TTC549 (cell line): Measurements from ENCODE around the gene GSE1.

Experiments
- FAIRE-seq: peaks from 2 replicates; lab custom pipeline; 2012; peaks lifted over from hg19 to GRCh38; lab: Jason Lieb, UNC

The GSE1 gene

DNA sequence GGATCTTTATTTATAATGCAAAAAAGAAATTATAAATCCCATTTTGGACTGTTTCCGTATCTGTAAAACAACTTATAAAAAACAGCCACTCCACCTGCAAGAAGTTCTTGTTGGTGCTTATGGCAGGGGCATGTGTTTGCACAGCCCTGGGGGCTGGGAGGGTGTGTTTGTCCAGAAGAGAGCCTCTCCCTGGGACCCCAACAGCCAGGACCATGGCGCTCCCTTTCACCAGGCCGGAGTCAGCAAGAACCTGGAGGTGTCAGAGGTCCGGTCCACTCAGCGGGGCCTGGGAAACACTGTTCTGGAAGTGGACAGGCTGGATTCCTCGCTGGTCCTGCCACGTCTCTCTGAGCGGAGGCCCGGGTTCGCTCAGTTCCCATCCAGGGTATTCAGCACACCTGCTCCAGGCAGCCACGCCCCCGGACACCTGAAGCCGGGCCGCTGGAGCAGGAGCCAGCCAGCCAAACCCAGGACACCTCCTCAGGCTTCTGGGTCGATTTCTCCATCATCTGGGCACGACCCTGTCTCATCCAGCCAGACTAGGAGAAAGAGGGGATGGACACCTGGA is 94.5 kb downstream of the GSE1 start:
- FAIRE-seq = no peak

GRCh38 chr16:85708338-85708737 is 95.2 kb downstream of the GSE1 start:
- no peak for FAIRE-seq

DNA sequence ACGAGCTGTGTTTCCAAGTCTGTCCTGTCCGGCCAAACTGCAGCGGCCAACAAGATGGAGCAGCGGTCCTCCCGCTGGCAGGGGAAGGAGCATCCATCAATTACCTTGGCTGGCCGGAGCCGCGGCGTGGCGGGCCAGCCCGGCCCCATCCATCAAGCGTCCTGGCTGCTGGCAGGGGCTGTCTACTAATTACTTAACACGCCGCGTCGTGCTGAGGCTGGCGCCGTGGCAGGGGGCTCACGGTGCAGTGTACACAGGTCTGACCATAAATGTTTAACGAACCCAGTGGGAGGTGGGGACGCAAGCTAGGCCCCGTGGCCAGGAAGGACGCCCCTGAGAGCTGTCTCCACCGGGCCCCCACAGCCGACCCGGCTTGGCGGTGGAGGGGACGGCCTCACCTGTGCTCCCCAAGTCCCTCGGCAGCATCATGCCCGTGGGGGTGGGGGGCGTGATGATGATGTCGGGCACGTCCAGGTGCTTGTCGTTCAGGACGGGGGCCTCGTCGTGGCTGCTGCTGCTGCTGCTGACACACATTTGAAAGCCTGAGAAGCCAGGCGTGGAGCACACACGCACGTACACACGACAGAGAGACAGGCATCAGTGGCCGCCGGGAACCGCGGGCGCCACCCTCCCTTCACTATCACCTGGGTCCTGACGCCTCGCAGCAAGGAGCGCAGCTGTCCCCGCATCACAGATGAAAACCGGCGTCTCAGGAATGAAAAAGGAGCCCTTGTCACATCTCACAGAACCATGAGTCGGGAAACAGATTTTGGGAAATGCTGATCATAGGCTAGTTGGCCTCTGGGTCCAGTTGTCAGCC is 96.9 kb downstream of the GSE1 start:
- FAIRE-seq = no peak

DNA sequence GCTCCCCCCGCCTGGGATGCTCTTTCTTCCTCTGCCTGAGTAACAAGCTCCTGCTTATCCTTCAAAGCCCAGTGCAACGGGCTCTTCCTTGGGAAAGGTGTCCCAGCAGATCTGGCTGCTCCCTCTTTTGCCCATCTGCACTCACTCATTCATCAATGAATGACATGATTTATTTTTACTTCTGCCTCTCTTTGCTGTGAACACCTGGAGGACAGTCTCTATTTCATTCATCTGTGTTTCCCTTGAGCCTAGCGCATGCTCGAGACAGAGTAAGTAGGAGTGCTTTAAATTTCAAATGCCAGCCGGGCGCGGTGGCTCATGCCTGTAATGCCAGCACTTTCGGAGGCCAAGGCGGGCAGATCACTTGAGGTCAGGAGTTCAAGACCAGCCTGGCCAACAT is 97.6 kb downstream of the GSE1 start:
- FAIRE-seq = no peak

DNA sequence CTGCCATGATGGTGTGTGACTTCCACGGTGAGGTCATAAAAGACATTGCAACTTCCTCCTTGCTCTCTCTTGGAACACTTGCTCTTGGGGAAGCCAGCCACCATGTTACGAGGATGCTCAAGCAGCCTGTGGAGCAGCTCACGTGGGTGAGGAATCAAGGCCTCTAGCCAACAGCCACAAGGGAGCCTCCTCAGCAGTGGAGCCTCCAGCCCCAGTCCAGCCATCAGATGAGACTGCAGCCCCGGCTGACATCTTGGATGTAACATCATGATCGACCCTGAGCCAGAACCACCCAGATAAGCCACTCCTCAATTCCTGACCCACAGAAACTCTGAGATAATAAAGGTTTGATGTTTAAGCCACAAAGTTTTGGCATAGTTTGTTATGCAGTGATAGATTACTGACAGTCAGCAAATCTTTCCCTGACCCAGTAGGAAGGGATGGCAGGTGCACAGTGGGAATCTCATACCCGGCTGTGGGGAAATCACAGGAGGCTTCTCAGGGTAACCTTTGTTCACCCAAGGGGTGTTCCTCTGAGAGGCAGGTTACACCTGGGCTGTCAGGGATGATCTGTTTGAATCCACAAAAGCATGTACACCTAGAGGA is 99.0 kb downstream of the GSE1 start:
- FAIRE-seq = no peak

DNA sequence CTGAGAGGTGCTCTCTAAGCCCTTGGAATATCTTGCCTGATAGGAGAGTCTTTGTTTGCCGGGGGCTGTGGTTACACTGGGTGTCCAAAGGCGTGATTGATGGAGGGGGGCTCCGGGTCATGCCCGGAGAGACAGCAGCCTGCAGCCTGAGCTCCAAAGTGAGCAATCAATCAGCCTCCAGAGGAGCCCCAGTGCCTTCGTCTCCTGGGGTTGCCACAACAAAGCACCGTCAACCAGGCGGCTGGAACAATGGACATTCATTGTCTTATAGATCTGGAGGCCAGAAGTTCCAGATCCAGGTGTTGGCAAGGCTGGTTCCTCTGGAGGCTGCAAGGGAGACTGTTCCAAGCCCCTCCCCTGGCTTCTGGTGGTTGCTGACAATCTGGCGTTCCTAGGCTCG is 99.7 kb downstream of the GSE1 start:
- FAIRE-seq = no peak

- FAIRE-seq = no peak
These were observed 102.3 kb downstream of the GSE1 start for GRCh38 chr16:85715169-85716021.

DNA sequence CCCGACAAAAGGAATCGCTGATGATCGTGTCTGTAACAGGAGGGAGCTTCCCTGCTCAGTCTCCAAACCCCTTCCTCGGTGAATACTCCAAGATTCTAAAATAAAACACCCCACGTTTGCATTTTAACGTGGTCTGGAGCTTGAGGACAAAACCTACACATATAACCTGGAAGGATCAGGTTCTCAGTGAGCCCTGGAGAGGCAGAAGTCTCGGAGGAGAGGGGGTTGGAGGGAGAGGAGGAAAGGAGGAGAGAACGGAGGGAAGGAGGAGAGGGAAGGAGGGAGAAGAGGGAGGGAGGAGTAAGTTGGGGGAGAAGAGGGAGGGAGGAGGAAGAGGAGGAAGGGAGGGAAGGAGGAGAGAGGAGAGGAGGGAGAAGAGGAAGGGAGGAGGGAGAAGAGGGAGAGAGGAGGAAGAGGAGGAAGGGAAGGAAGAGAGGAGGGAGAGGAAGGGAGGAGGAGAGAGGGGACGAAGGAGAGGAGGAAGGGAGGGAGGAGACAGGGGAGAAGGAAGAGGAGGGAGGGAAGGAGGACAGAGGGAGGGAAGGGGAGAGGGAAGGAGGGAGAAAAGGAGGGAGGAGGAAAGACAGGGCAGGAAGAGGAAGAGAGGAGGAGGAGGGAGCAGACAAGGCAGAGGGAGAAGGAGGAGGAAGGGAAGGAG is 103.0 kb downstream of the GSE1 start:
- FAIRE-seq = no peak

DNA sequence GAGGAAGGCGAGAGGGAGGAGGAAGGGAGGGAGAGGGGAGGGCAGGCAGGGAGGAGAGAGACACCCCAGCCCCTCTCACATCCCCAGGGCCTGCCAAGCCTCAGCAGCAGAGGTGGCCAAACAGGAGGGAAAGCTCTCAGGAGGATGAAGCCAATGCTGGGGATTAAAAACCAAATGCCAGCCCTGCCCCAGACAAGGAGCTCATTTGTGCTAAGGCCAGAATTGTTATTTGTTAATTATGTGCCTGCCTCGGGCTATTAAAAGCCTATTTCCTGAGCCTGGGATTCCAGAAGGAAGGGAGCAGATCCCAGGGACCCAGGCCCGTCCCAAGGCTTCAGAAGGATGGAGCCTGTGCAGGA is 103.5 kb downstream of the GSE1 start:
- no peak for FAIRE-seq

GRCh38 chr16:85717393-85718152 is 104.5 kb downstream of the GSE1 start:
- FAIRE-seq = no peak

- FAIRE-seq = no peak
These were observed 105.0 kb downstream of the GSE1 start for GRCh38 chr16:85718153-85718477.

- FAIRE-seq = no peak
These were observed 105.6 kb downstream of the GSE1 start for GRCh38 chr16:85718682-85719081.

DNA sequence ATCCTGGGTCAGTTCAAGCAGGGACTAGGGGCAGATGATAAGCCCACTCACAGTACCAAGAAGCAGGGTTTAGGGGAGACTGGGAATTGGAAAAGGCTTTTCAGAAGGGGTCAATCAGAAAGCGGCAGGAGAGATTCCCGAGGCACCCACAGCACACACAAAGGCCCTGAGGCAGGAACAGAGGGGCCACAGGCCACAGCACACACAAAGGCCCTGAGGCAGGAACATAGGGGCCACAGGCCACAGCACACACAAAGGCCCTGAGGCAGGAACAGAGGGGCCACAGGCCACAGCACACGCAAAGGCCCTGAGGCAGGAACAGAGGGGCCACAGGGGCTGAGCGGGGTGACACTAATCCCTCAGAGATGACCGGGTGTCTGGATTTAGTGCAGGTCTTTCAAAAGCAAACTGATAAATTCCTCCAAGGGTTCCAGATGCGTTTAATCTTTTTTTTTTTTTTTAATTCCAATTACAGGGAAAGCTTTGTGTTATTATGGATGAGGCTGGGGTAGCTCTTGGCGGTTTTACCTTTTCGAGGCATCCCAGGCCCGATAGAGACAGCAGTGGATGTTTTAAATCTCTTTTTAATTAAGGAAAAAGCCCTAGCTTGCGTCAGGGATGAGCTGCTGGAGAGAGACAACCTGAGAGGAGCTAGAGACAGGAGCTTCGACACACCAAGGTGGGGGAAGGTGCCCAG is 106.6 kb downstream of the GSE1 start:
- FAIRE-seq = no peak

DNA sequence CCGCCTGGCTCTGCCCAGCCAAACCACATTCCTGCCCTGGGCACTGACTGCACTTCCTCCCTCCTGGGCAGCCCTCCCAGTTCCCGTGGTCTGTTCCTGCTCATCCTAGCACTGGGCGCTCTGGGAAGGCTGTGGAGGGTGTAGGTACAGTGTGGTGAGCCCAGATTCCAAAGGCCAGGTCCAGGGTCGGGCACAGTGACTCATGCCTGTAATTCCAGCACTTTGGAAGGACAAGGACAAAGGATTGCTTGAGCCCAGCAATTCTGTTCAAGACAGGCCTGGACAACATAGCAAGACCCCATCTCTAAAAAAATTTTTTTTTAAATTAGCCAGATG is 107.1 kb downstream of the GSE1 start:
- FAIRE-seq = no peak

DNA sequence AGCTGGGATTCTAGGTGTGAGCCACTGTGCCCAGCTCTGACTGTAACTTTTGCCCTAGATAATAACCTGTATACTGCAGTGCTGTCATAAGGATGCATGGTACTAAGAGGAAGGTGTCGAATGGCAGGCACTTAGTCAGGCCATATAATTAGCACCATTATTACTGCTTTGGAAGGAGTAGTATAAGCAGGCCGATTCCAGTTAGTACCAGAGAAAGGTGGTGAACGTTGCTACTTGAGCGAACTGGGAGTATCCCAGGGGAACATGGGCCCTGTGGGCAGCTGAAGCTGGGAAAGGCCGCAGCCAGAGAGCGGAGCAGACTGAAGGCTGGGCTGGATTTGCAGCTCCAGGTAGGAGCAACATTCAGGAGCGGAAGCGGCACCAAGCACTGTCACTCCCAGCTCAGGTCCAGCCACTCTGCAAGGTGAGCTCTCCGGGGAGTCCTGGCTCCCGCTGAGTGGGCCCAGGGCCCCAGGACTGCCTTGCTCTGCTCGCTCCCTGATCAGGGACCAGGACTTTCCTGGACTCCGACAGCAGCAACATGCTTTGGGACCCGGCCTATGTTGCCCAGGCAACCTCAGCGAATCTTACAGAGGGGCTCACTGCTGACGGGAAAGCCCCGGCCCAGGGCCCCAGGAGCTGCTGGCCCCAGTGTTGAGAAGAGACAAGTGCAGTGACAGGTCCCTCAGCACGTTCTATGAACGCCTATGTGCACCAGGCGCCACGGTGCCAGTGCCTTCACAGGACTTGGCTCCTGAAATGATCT is 109.2 kb downstream of the GSE1 start:
- FAIRE-seq = no peak

DNA sequence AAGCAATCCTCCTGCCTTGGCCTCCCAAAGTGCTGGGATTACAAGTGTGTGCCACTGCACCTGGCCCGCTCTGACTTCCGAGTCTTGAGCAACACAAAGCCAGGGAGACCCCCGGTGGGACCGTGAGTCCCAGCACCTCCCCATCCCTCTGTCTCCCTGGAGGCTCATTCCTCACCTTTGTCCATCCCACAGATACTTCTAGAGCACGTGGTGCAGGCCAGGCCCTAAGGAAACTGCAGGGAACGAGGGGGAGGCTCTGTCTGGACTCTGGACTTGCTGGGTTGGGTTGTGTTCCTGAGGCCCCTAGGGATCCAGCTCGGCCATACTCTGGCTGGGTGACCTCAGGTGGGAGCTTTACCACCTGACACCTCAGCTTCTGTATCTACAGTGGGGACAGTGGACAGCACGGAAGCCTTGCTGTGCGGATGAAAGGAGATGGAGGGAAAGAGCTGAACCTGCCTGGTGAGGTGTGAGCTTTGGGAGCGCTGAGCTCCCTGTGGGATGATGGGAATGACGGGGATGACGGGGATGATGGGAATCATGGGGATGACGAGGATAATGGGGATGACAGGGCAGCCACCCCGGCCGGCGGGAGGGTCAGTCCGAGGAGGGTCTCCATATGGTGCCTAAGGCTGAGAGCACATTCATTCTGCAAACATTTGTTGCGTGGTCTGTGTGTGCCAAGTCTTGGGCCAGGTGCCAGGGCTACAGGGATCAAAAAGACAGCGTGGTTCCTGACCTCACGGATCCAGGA is 111.2 kb downstream of the GSE1 start:
- no peak for FAIRE-seq

DNA sequence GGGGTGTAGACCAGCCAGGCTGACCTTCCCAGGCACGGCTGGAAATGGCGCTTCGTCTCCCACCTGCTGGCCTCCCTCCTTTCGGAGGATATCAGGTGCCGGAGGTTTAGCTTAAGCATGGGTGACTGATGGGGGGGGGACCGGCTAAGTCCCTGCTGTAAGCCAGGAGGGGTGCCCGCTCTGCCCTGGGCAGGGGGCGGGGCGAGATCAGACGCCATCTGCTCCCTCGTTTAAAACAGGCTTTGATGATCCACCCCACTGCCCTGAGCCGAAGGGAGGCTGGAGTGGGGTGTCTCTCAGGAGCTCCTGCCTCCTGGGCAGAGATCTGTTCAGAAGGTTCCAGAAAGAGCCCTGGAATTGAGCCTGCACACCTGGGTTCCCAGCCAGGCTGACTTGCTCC is 111.8 kb downstream of the GSE1 start:
- FAIRE-seq = no peak
